ENCODE data around the gene DOCK4.

DOCK4 gene

GRCh38 chr7:111832174-111832573, 374.0 kb downstream of the DOCK4 start:
- Histone ChIP-seq H3K9ac (no peak overlapping the region), H2AFZ (ENCODE audit: low read depth) (no peak overlapping the region), H3K27ac (no peak overlapping the region), H3K4me1 (ENCODE audit: low read depth, poor library complexity, severe bottlenecking) (no peaks in the 10 kb centered on the region), H3K27me3 (ENCODE audit: insufficient read depth, low read depth) (no peaks in the 10 kb centered on the region), H3K4me2 (no peak overlapping the region), H3K79me2 (ENCODE audit: insufficient read depth, low read depth) (no peaks in the 10 kb centered on the region), H3K36me3 (ENCODE audit: insufficient read depth) (no peaks in the 10 kb centered on the region), H3K4me3 (IDR thresholded peaks at IDR 0.05; ENCODE audit: insufficient read depth, low read depth, low read length) (no peak overlapping the region), H4K20me1 (ENCODE audit: insufficient read depth) (no peaks in the 10 kb centered on the region)
- TF ChIP-seq CTCF (conservative IDR thresholded peaks at IDR 0.05; ENCODE audit: low read depth, low read length) = no peak

- Histone ChIP-seq H2AFZ (ENCODE audit: low read depth) (no peak overlapping the region), H3K4me1 (ENCODE audit: low read depth, poor library complexity, severe bottlenecking) (no peaks in the 10 kb centered on the region), H3K36me3 (ENCODE audit: insufficient read depth) (no peaks in the 10 kb centered on the region), H3K4me3 (IDR thresholded peaks at IDR 0.05; ENCODE audit: insufficient read depth, low read depth, low read length) (no peak overlapping the region), H4K20me1 (ENCODE audit: insufficient read depth) (no peaks in the 10 kb centered on the region), H3K79me2 (ENCODE audit: insufficient read depth, low read depth) (no peaks in the 10 kb centered on the region), H3K27ac (no peak overlapping the region), H3K27me3 (ENCODE audit: insufficient read depth, low read depth) (no peaks in the 10 kb centered on the region), H3K4me2 (no peak overlapping the region), H3K9ac (no peak overlapping the region)
- no peak for TF ChIP-seq CTCF (conservative IDR thresholded peaks at IDR 0.05; ENCODE audit: low read depth, low read length)
These were observed 377.0 kb downstream of the DOCK4 start for GRCh38 chr7:111829221-111829620.

GRCh38 chr7:111827863-111828504, 378.2 kb downstream of the DOCK4 start:
- no peak for TF ChIP-seq CTCF (conservative IDR thresholded peaks at IDR 0.05; ENCODE audit: low read depth, low read length)
- H3K27ac ChIP-seq = no peak overlapping the region
- no peaks in the 10 kb centered on the region for H3K36me3 ChIP-seq (ENCODE audit: insufficient read depth)
- no peaks in the 10 kb centered on the region for H3K27me3 ChIP-seq (ENCODE audit: insufficient read depth, low read depth)
- no peak overlapping the region for H3K4me3 ChIP-seq (IDR thresholded peaks at IDR 0.05; ENCODE audit: insufficient read depth, low read depth, low read length)
- no peak overlapping the region for H2AFZ ChIP-seq (ENCODE audit: low read depth)
- no peak overlapping the region for H3K9ac ChIP-seq
- no peak overlapping the region for H3K4me2 ChIP-seq
- no peaks in the 10 kb centered on the region for H3K4me1 ChIP-seq (ENCODE audit: low read depth, poor library complexity, severe bottlenecking)
- no peaks in the 10 kb centered on the region for H4K20me1 ChIP-seq (ENCODE audit: insufficient read depth)
- no peaks in the 10 kb centered on the region for H3K79me2 ChIP-seq (ENCODE audit: insufficient read depth, low read depth)

DNA sequence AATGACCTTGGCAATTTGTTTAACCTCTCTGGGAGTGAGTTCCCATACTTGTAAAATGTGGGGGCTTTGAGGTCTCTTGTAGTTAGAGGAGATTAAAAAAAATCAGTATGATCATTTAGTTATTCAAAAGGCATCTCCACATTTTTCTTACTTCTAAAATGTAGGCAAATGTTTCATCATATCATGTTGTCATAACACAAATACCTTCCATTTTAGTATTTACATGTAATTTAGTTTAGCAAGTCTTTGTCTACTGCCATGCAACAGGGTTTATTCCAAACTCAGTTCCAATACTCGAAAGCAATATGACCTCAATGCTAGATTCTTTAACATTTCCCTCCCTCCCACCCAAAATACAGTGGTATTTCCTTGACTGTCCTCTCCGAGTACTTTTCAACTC, 381.2 kb downstream of the DOCK4 start:
- Histone ChIP-seq H3K4me1 (ENCODE audit: low read depth, poor library complexity, severe bottlenecking) (no peaks in the 10 kb centered on the region), H3K27me3 (ENCODE audit: insufficient read depth, low read depth) (no peaks in the 10 kb centered on the region), H3K36me3 (ENCODE audit: insufficient read depth) (no peaks in the 10 kb centered on the region), H2AFZ (ENCODE audit: low read depth) (no peak overlapping the region), H3K27ac (no peak overlapping the region), H3K9ac (no peak overlapping the region), H3K79me2 (ENCODE audit: insufficient read depth, low read depth) (no peaks in the 10 kb centered on the region), H3K4me3 (IDR thresholded peaks at IDR 0.05; ENCODE audit: insufficient read depth, low read depth, low read length) (no peak overlapping the region), H4K20me1 (ENCODE audit: insufficient read depth) (no peaks in the 10 kb centered on the region), H3K4me2 (no peak overlapping the region)
- no peak for TF ChIP-seq CTCF (conservative IDR thresholded peaks at IDR 0.05; ENCODE audit: low read depth, low read length)

Data from KMS-11 (cell line).